H1 (cell line): ENCODE results near the gene CABLES2. TPM values are rescaled to one million over a fixed set of nuclear protein-coding genes. Genes with fewer than 3 reads are reported as not detected.

Experiments
- CTCF ChIA-PET: fragments of 300-600 bp; sonication (Branson Sonifier 250); formaldehyde crosslinking; loops from one replicate; lab custom pipeline; 2021; ENCODE audit not compliant: partially characterized antibody; lab: Charles Lee
- POLR2A ChIA-PET: fragments of 300-600 bp; sonication (Branson Sonifier 250); formaldehyde crosslinking; loops from one replicate; lab custom pipeline; 2021; ENCODE audit warnings: inconsistent platforms; ENCODE audit not compliant: partially characterized antibody; lab: Charles Lee
- DNase-seq, 2 experiments: peaks; one replicate each; pipeline versions ENCODE4 v3.0.0 to v3.0.0-alpha.2; 2010 to 2022; ENCODE audit warnings: low spot score in 2 of 2, low read depth in 1 of 2, mixed read lengths in 1 of 2
- FAIRE-seq: peaks from 2 replicates; lab custom pipeline; 2011; peaks lifted over from hg19 to GRCh38; lab: Jason Lieb, UNC
- H2AFZ ChIP-seq: 2 replicates; pipeline ENCODE4 v1.8.1; 2012; ENCODE audit warnings: low read length, inconsistent platforms
- H2AK5ac ChIP-seq: 2 replicates; pipeline ENCODE4 v1.6.1; 2013; ENCODE audit warnings: low read depth, low read length
- H2BK120ac ChIP-seq: replicated peaks from 2 replicates; pipeline ENCODE3; 2013; ENCODE audit warnings: low read depth, low read length, inconsistent platforms
- H2BK12ac ChIP-seq: 2 replicates; pipeline ENCODE4 v1.6.1; 2013; ENCODE audit warnings: low read depth, low read length
- H2BK15ac ChIP-seq: 2 replicates; pipeline ENCODE4 v1.6.1; 2013; ENCODE audit warnings: low read length
- H2BK20ac ChIP-seq: 2 replicates; pipeline ENCODE4 v1.6.1; 2013; ENCODE audit warnings: low read length
- H2BK5ac ChIP-seq: 2 replicates; pipeline ENCODE4 v1.6.1; 2013; ENCODE audit warnings: low read depth, low read length
- H3K14ac ChIP-seq: 2 replicates; pipeline ENCODE4 v1.6.1; 2013; ENCODE audit warnings: inconsistent platforms; ENCODE audit not compliant: insufficient read length
- H3K18ac ChIP-seq: 2 replicates; pipeline ENCODE4 v1.6.1; 2013; ENCODE audit warnings: low read length; ENCODE audit errors: extremely low read depth
- H3K23ac ChIP-seq: 2 replicates; pipeline ENCODE4 v1.6.1; 2013; ENCODE audit warnings: inconsistent platforms; ENCODE audit not compliant: insufficient read length
- H3K23me2 ChIP-seq: 2 replicates; pipeline ENCODE4 v1.6.1; 2013; ENCODE audit warnings: low read depth, low read length
- H3K27ac ChIP-seq: 2 replicates; pipeline ENCODE4 v1.6.1; 2011; ENCODE audit warnings: low read depth, low read length, inconsistent platforms
- H3K27me3 ChIP-seq, 4 experiments: replicated peaks in 1 of 4; 1 replicate in 1 of 4; 2 replicates in 3 of 4; pipeline versions ENCODE4 v1.6.1 to v1.8.1; 2011 to 2013; ENCODE audit warnings: low read length in 3 of 4, mild to moderate bottlenecking in 3 of 4, inconsistent platforms in 2 of 4, mixed read lengths in 2 of 4, moderate library complexity in 1 of 4; ENCODE audit not compliant: control insufficient read depth in 3 of 4, insufficient read depth in 3 of 4; ENCODE audit errors: extremely low read depth in 1 of 4
- H3K36me3 ChIP-seq, 4 experiments: 2 replicates each; pipeline versions ENCODE4 v1.6.1 to v1.8.1; 2011 to 2013; ENCODE audit warnings: mild to moderate bottlenecking in 4 of 4, low read length in 3 of 4, moderate library complexity in 2 of 4, control low read depth in 1 of 4, inconsistent platforms in 1 of 4; ENCODE audit not compliant: insufficient read depth in 4 of 4, control insufficient read depth in 2 of 4
- H3K4ac ChIP-seq: replicated peaks from 2 replicates; pipeline ENCODE3; 2013; ENCODE audit warnings: low read length, low read depth, mixed read lengths, inconsistent platforms; ENCODE audit not compliant: insufficient read length
- H3K4me1 ChIP-seq, 4 experiments: replicated peaks in 1 of 4; 1 replicate in 1 of 4; 2 replicates in 3 of 4; pipeline versions ENCODE4 v1.6.1 to v1.8.1; 2011 to 2013; ENCODE audit warnings: low read length in 3 of 4, inconsistent platforms in 2 of 4, mixed read lengths in 1 of 4; ENCODE audit not compliant: insufficient read depth in 4 of 4, control insufficient read depth in 3 of 4
- H3K4me2 ChIP-seq, 2 experiments: 2 replicates each; pipeline versions ENCODE4 v1.6.1 to v1.8.1; 2011 to 2013; ENCODE audit warnings: low read depth in 2 of 2, low read length in 2 of 2, control low read depth in 1 of 2, inconsistent platforms in 1 of 2, mild to moderate bottlenecking in 1 of 2; ENCODE audit not compliant: insufficient read depth in 1 of 2
- H3K4me3 ChIP-seq, 4 experiments: fragments of 200-600, 300-600 bp in 1 of 4; sonication (generic), shearing (Covaris generic), sonication (Bioruptor Twin) in 1 of 4; 2 replicates each; pipeline versions ENCODE4 v1.5.1 to v1.8.1; 2011 to 2016; ENCODE audit warnings: low read length in 4 of 4, low read depth in 3 of 4, control low read depth in 2 of 4, inconsistent platforms in 2 of 4, mild to moderate bottlenecking in 2 of 4, mixed read lengths in 1 of 4, moderate library complexity in 1 of 4; ENCODE audit not compliant: insufficient read depth in 2 of 4; ENCODE audit errors: extremely low read depth in 1 of 4
- H3K56ac ChIP-seq: replicated peaks from 2 replicates; pipeline ENCODE3; 2013; ENCODE audit warnings: low read depth, mild to moderate bottlenecking, mixed read lengths, low read length, inconsistent platforms; ENCODE audit not compliant: insufficient read length
- H3K79me1 ChIP-seq: 2 replicates; pipeline ENCODE4 v1.6.1; 2013; ENCODE audit warnings: low read depth, low read length, control low read depth
- H3K79me2 ChIP-seq, 2 experiments: 2 replicates each; pipeline versions ENCODE4 v1.6.1 to v1.8.1; 2012 to 2013; ENCODE audit warnings: low read length in 2 of 2, mild to moderate bottlenecking in 2 of 2, inconsistent platforms in 1 of 2; ENCODE audit not compliant: insufficient read depth in 2 of 2, control insufficient read depth in 1 of 2
- H3K9ac ChIP-seq, 4 experiments: replicated peaks in 1 of 4; 1 replicate in 1 of 4; 2 replicates in 3 of 4; pipeline versions ENCODE4 v1.6.1 to v1.8.1; 2011 to 2013; ENCODE audit warnings: low read depth in 3 of 4, low read length in 3 of 4, control low read depth in 2 of 4, mild to moderate bottlenecking in 2 of 4, moderate library complexity in 2 of 4, inconsistent platforms in 1 of 4; ENCODE audit errors: extremely low read depth in 1 of 4
- H3K9me3 ChIP-seq, 2 experiments: 2 replicates each; pipeline versions ENCODE4 v1.6.1 to v1.8.1; 2012 to 2013; ENCODE audit warnings: mild to moderate bottlenecking in 2 of 2, moderate library complexity in 2 of 2, control low read depth in 1 of 2, inconsistent platforms in 1 of 2, low read depth in 1 of 2, low read length in 1 of 2, mixed read lengths in 1 of 2; ENCODE audit not compliant: insufficient read depth in 2 of 2
- H4K20me1 ChIP-seq, 2 experiments: replicated peaks in 1 of 2; 2 replicates each; pipeline versions ENCODE3 to v1.8.1; 2011 to 2013; ENCODE audit warnings: inconsistent platforms in 2 of 2, low read length in 2 of 2, mild to moderate bottlenecking in 1 of 2; ENCODE audit not compliant: insufficient read depth in 2 of 2, control insufficient read depth in 1 of 2
- H4K5ac ChIP-seq: 2 replicates; pipeline ENCODE4 v1.6.1; 2013; ENCODE audit warnings: low read length, low read depth, mixed read lengths, inconsistent platforms; ENCODE audit not compliant: insufficient read length
- H4K8ac ChIP-seq: 2 replicates; pipeline ENCODE4 v1.8.0; 2013; ENCODE audit warnings: mild to moderate bottlenecking, moderate library complexity, low read length, inconsistent platforms; ENCODE audit not compliant: insufficient read depth; ENCODE audit errors: extremely low read depth
- H4K91ac ChIP-seq: replicated peaks from 2 replicates; pipeline ENCODE3; 2013; ENCODE audit warnings: low read length, mixed read lengths, inconsistent platforms; ENCODE audit not compliant: insufficient read length
- CBX5 ChIP-seq: fragments of 300-800, 300-1000 bp; sonication (generic); IDR thresholded peaks from 2 replicates; pipeline ENCODE4 v1.7.1; 2016; ENCODE audit warnings: antibody characterized with exemption, low read length, low read depth
- CREB1 ChIP-seq: IDR thresholded peaks from 2 replicates; pipeline ENCODE4 v1.6.1; 2012; ENCODE audit warnings: inconsistent platforms
- GTF2F1 ChIP-seq: IDR thresholded peaks from 2 replicates; pipeline ENCODE4 v1.6.1; 2012; ENCODE audit warnings: low read depth, low read length, improper control_type of control experiment, borderline replicate concordance
- RFX5 ChIP-seq: IDR thresholded peaks from 2 replicates; pipeline ENCODE4 v1.6.1; 2011; ENCODE audit warnings: low read depth, low read length, improper control_type of control experiment, borderline replicate concordance
- SAP30 ChIP-seq: fragments of 300-600 bp; sonication (generic); IDR thresholded peaks from 2 replicates; pipeline ENCODE4 v1.7.1; 2012; ENCODE audit warnings: low read length, moderate library complexity, mild to moderate bottlenecking, inconsistent platforms; ENCODE audit not compliant: insufficient read depth, insufficient replicate concordance
- SIRT6 ChIP-seq: IDR thresholded peaks from one replicate; pipeline ENCODE4 v1.7.1; 2012; ENCODE audit warnings: low read length, inconsistent platforms
- WGBS, 2 experiments: shearing (Covaris generic) in 1 of 2; methylation state at CpG; one replicate each; pipeline versions ENCODE4 v1.1.6 to v1.1.7; 2013 to 2015; ENCODE audit warnings: low lambda C conversion rate in 2 of 2, mixed read lengths in 2 of 2, inconsistent platforms in 1 of 2, low coverage in 1 of 2, missing lambda C conversion rate in 1 of 2; ENCODE audit not compliant: insufficient replicate concordance in 2 of 2, insufficient coverage in 1 of 2, insufficient read length in 1 of 2; ENCODE audit errors: extremely low coverage in 1 of 2, missing lambda C conversion rate in 1 of 2; 5-methylcytosine and 5-hydroxymethylcytosine counted together
- polyA plus RNA-seq, 7 experiments: library from polyadenylated mRNA; depleted of rRNA in 3 of 7; stranded (reverse) in 5 of 7; unstranded in 2 of 7; fragments of >200 nt in 5 of 7; fragments of 200-250 nt in 2 of 7; gene quantifications; 1 replicate in 5 of 7; 2 replicates in 1 of 7; 4 replicates in 1 of 7; pipeline versions ENCODE4 v1.2.1 to v1.2.3, GENCODE V29; 2011 to 2013; ENCODE audit warnings: missing spikeins in 2 of 7, mixed read lengths in 2 of 7
- total RNA-seq: library from RNA; stranded (reverse); fragmentation: NEBNext Ultra II Directional; extraction: Animal tissue kit (Norgen Biotek cat#: 25700); gene quantifications from 2 replicates; pipeline ENCODE4 v1.2.1, GENCODE V29; 2021
- TF ChIP-seq, protein P1 (sequence below): IDR thresholded peaks from 2 replicates; pipeline ENCODE4 v1.6.1; 2011; ENCODE audit warnings: low read depth, mild to moderate bottlenecking, low read length; ENCODE audit not compliant: insufficient read depth
- TF ChIP-seq, protein P2 (sequence below): IDR thresholded peaks from 2 replicates; pipeline ENCODE4 v1.6.1; 2012; ENCODE audit warnings: inconsistent platforms

CABLES2 gene
- total and polyA plus RNA-seq, 2 of the 8 experiments (the other 6 are each of a cell fraction or from before 2014, with no cell fraction given): 8.0 to 8.8 TPM

DNA sequence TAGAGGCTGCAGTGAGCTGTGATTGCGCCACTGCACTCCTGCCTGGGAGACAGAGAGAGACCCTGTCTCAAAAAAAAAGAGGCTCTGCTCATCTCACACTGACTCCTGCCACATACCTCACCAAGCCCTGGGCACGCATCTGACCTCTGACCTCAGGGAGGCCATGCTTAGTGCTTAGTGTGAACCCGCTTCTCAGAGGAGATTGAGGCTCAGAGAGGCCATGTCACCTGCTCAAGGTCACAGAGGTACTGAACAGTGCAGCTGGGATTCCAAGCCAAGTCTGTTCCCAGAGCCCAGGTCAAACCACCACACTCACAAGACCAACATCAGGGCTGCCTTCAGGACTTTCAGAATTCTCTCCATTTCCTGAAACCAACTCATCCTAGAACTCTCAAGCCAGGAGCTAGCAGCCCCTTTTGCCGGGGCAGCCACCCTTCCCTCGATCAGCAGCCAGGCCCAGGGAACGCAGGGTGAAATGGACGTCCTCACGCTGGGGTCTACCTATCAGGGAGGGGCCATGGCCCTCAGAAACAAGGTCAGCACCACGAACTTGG is 2.9 kb downstream of the CABLES2 start:
- Histone ChIP-seq H4K5ac (no peak overlapping the region), H3K18ac (no peak overlapping the region), H3K23me2 (no peaks in the 10 kb centered on the region; the same call in 1 of the 2 replicates), H3K27me3 (peaks cover 0 to 6% (median 1%) of the 10 kb centered on the region in 4 experiments; a peak in 2 of 7 replicates), H3K36me3 (no peaks in the 10 kb centered on the region), H2BK15ac (no peak overlapping the region), H3K79me1 (no peaks in the 10 kb centered on the region; the same call in 1 of the 2 replicates), H2BK20ac (no peak overlapping the region), H3K4me3 (no peak overlapping the region), H4K91ac (no peak overlapping the region), H3K9ac (no peak overlapping the region), H2AK5ac (no peak overlapping the region), H3K4me1 (peaks cover 0 to 23% (median 11%) of the 10 kb centered on the region in 4 experiments; a peak in 6 of 7 replicates), H4K20me1 (peaks cover 0 to 22% of the 10 kb centered on the region in 2 experiments), H2AFZ (no peak overlapping the region), H3K9me3 (no peaks in the 10 kb centered on the region), H3K79me2 (no peaks in the 10 kb centered on the region; a peak in 1 of 4 replicates), H2BK120ac (no peak overlapping the region), H3K56ac (no peak overlapping the region), H3K4ac (no peak overlapping the region), H2BK5ac (0 out of 2 replicates have a peak overlapping the region, but pooled peaks have one; percentile 13), H2BK12ac (no peak overlapping the region), H3K27ac (no peak overlapping the region), H3K14ac (no peak overlapping the region), H3K4me2 (no peak overlapping the region), H3K23ac (no peak overlapping the region), H4K8ac (peak overlapping the region; percentile 71)
- CTCF ChIA-PET: interaction anchor here (1.0 to 7.6 kb wide), 9 partner anchors 10 to 120 kb away, joined by 3 to 103 read pairs (median 3); partner anchors contain the start of gene RPS21
- DNase-seq (no peak), FAIRE-seq (no peak)
- WGBS, 2 experiments: 91% methylated on average over 9 of the region's 9 CpGs; no CpG with 5 or more reads in 1 of the 2 experiments
- TF ChIP-seq, protein P1, sequence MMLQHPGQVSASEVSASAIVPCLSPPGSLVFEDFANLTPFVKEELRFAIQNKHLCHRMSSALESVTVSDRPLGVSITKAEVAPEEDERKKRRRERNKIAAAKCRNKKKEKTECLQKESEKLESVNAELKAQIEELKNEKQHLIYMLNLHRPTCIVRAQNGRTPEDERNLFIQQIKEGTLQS: no peak
- TF ChIP-seq RFX5 (no peak), SIRT6 (no peak), CBX5 (no peak), GTF2F1 (no peak), SAP30 (no peak), CREB1 (no peak)
- TF ChIP-seq, protein P2, sequence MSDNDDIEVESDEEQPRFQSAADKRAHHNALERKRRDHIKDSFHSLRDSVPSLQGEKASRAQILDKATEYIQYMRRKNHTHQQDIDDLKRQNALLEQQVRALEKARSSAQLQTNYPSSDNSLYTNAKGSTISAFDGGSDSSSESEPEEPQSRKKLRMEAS: no peak
- POLR2A ChIA-PET: interaction anchor here (7.7 kb wide), 1 partner anchor 13 kb away, joined by 105 read pairs; the partner anchor contains the start of gene RPS21
